ENCODE results near the gene RBM46.

DNA sequence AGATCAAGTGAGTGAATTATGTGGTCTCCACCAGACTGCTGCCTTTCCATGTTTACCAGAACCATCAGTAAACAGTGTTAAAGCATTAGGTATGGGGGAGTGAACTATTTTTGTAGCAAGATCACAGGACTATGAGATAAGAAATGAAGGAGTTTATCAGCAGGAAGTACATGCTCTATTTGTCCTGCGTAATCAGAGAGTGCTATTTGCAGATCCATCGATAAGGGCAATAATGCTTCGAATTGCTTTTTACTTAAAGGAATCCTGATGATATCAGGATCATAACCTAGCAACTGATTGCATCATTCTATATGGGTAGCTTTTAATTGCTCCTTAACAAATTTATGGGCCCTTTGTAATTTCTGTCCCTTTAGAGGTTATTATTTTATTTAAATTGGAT, 57.1 kb downstream of the RBM46 start:
- TF ChIP-seq POLR2AphosphoS5 (IDR thresholded peaks at IDR 0.05; ENCODE audit: low read depth, low read length) = no peak
- TF ChIP-seq TAF1 (IDR thresholded peaks at IDR 0.05; ENCODE audit: borderline replicate concordance, insufficient read depth, low read length) = no peak

Measured in PFSK-1 (cell line).